Progenitor cell of endocrine pancreas (in vitro differentiated cells): ENCODE measurements around the gene OSM. TPM values are rescaled to one million over a fixed set of nuclear protein-coding genes. Genes with fewer than 3 reads are reported as not detected.

Experiments used
- DNase-seq: peaks from one replicate; pipeline ENCODE4 v3.0.0; 2021; ENCODE audit warnings: low spot score; ENCODE audit not compliant: unreplicated experiment
- H3K27ac Mint-ChIP-seq: 2 replicates; pipeline ENCODE4 v1.8.0; 2021; ENCODE audit warnings: mild to moderate bottlenecking, moderate library complexity, mixed read lengths
- H3K27me3 Mint-ChIP-seq: 2 replicates; pipeline ENCODE4 v1.8.0; 2021; ENCODE audit warnings: mixed read lengths
- H3K36me3 Mint-ChIP-seq: 2 replicates; pipeline ENCODE4 v1.8.0; 2022; ENCODE audit warnings: mixed read lengths; ENCODE audit not compliant: insufficient read depth
- H3K4me1 Mint-ChIP-seq: 2 replicates; pipeline ENCODE4 v1.8.0; 2021; ENCODE audit warnings: low read depth, mixed read lengths
- H3K4me3 Mint-ChIP-seq: 2 replicates; pipeline ENCODE4 v1.8.0; 2021; ENCODE audit warnings: low read depth, mild to moderate bottlenecking, moderate library complexity, mixed read lengths
- H3K9me3 Mint-ChIP-seq: 2 replicates; pipeline ENCODE4 v1.8.0; 2021; ENCODE audit warnings: low read depth, mixed read lengths
- total RNA-seq: library from RNA; stranded (reverse); gene quantifications from 2 replicates; pipeline ENCODE4 v1.2.1, GENCODE V29; 2021
- TF ChIP-seq, protein P1 (sequence below): fragments of 200-600 bp; sonication (generic); IDR thresholded peaks from one replicate; pipeline ENCODE4 v1.5.0; 2021; ENCODE audit warnings: antibody characterized with exemption, mild to moderate bottlenecking; ENCODE audit not compliant: unreplicated experiment

OSM gene
- total RNA-seq, 1 donor from 2014 or later: not detected

DNA sequence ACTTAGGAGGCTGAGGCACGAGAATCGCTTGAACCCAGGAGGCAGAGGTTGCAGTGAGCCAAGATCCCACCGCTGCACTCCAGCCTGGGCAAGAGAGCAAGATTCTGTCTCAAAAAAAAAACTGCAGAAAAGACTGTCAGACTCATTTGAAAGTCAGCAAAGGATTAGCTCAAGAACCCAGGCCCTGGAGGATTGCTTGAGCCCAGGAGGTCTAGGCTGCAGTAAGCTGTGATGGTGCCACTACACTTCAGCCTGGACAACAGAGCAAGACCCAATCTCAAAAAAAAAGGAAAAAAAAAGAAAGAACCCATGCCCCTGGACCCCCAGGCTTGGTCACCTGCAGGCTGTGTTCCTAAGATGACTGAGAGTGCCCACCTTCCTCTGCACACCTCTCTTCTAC lies 36.3 kb downstream of the OSM start:
- DNase-seq: no peak
- H3K4me3 Mint-ChIP-seq: no peak overlapping the region
- H3K27ac Mint-ChIP-seq: no peak overlapping the region
- no peaks in the 10 kb centered on the region for H3K9me3 Mint-ChIP-seq
- H3K27me3 Mint-ChIP-seq: peaks cover 18% of the 10 kb centered on the region
- TF ChIP-seq, protein P1, sequence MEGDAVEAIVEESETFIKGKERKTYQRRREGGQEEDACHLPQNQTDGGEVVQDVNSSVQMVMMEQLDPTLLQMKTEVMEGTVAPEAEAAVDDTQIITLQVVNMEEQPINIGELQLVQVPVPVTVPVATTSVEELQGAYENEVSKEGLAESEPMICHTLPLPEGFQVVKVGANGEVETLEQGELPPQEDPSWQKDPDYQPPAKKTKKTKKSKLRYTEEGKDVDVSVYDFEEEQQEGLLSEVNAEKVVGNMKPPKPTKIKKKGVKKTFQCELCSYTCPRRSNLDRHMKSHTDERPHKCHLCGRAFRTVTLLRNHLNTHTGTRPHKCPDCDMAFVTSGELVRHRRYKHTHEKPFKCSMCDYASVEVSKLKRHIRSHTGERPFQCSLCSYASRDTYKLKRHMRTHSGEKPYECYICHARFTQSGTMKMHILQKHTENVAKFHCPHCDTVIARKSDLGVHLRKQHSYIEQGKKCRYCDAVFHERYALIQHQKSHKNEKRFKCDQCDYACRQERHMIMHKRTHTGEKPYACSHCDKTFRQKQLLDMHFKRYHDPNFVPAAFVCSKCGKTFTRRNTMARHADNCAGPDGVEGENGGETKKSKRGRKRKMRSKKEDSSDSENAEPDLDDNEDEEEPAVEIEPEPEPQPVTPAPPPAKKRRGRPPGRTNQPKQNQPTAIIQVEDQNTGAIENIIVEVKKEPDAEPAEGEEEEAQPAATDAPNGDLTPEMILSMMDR: no peak
- H3K36me3 Mint-ChIP-seq: no peaks in the 10 kb centered on the region
- H3K4me1 Mint-ChIP-seq: peaks cover 5% of the 10 kb centered on the region

GRCh38 chr22:30228509-30229359 lies 37.9 kb downstream of the OSM start:
- TF ChIP-seq, protein P1: no peak
- H3K27ac Mint-ChIP-seq: no peak overlapping the region
- no peak overlapping the region for H3K4me3 Mint-ChIP-seq
- no peaks in the 10 kb centered on the region for H3K9me3 Mint-ChIP-seq
- peaks cover 4% of the 10 kb centered on the region for H3K4me1 Mint-ChIP-seq
- no peaks in the 10 kb centered on the region for H3K36me3 Mint-ChIP-seq
- no peak for DNase-seq
- peaks cover 22% of the 10 kb centered on the region for H3K27me3 Mint-ChIP-seq

DNA sequence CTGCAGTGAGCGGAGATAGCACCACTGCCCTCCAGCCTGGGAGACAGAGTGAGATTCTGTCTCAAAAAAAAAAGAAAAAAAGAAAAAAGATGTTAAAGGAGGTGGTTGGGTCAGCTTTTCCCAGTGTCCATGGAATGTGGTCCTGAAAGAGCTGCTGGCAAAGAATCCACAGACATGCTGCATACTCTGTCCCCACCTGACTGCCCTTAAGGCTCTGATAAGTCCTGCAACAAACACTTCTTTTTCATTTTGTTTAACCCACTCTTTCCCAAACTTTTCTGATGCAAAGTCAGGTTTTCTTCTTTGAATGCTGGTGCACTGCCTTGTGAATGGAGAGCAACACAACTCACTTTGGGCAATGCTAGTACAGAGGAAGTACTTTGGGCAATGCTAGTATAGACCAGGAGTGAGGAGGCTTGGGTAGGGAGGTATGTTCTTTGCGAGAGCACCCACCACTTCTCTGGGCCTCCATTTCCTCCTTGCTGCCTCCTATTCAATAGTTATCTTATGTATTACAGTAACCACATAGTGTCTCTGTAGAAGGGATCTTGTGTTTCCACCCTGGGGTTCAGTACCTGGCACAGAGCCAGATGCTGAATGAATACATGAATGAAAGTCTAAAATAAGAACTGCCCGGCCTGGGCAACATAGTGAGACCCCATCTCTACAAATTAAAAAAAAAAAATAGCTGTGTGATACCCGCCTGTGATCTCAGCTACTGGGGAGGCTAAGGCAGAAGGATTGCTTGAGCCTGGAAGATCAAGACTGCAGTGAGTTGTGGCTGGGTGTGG lies 39.0 kb downstream of the OSM start:
- H3K27me3 Mint-ChIP-seq: peaks cover 22% of the 10 kb centered on the region
- no peak overlapping the region for H3K27ac Mint-ChIP-seq
- DNase-seq: no peak
- H3K36me3 Mint-ChIP-seq: no peaks in the 10 kb centered on the region
- H3K4me1 Mint-ChIP-seq: peaks cover 4% of the 10 kb centered on the region
- TF ChIP-seq, protein P1: no peak
- no peaks in the 10 kb centered on the region for H3K9me3 Mint-ChIP-seq
- H3K4me3 Mint-ChIP-seq: no peak overlapping the region

DNA sequence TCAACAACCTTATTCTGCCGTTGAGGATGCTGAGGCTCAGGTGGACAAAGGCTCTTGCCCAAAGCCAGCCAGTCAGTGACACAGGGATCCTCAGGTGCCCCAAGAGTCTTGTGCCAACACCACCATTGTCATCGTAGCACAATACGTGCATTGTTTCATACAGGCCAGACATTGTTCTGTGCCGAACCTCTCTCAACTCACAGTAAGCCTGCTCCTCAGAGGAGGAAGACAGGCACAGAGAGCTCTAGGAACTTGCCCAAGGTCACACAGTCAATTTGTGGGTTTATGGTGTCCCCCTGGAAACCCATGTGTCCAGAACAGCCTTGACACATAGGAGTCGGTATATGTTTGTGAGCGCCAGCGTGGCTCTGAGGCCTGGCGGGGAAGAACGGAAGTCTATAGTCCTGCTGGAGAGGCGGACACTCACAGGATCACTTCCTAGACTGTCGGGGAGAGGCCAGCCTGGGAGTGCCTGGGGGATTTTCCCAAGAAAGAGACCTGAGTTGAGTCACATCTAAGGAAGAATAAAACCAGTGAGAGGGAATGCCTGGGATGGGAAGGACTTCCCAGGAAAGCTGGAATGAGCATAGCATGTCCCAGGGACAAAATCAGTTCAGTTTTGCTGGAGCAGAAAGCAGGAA lies 40.3 kb downstream of the OSM start:
- DNase-seq: no peak
- H3K27ac Mint-ChIP-seq: no peak overlapping the region
- H3K9me3 Mint-ChIP-seq: no peaks in the 10 kb centered on the region
- no peak overlapping the region for H3K4me3 Mint-ChIP-seq
- H3K36me3 Mint-ChIP-seq: no peaks in the 10 kb centered on the region
- H3K4me1 Mint-ChIP-seq: peaks cover 4% of the 10 kb centered on the region
- TF ChIP-seq, protein P1: no peak
- peaks cover 16% of the 10 kb centered on the region for H3K27me3 Mint-ChIP-seq
